Small intestine (tissue), 7 donors: Measurements from ENCODE around the gene CDKL1. TPM values are rescaled to one million over a fixed set of nuclear protein-coding genes. Genes with fewer than 3 reads are reported as not detected.
"Not testable (repeated sequence)": the region's sequence is repeated elsewhere in the genome, so short reads cannot be mapped to it uniquely, and the experiment has no call there.

Experiments used
- DNase-seq, 2 donors: peaks; one replicate each; pipeline versions ENCODE4 v3.0.0 to v3.0.0-alpha.2; 2013
- FAIRE-seq: peaks from 2 replicates; lab custom pipeline; 2012; peaks lifted over from hg19 to GRCh38; lab: Jason Lieb, UNC
- H3K27ac ChIP-seq, 3 donors: one replicate each; pipeline ENCODE4 v1.5.1; 2013; ENCODE audit warnings: low read length in 2 of 3, mild to moderate bottlenecking in 2 of 3, control low read depth in 1 of 3, inconsistent platforms in 1 of 3, low read depth in 1 of 3, moderate library complexity in 1 of 3
- H3K27me3 ChIP-seq, 3 donors: one replicate each; pipeline ENCODE4 v1.6.1; 2013; ENCODE audit warnings: low read length in 3 of 3, inconsistent platforms in 1 of 3; ENCODE audit not compliant: control insufficient read depth in 3 of 3, insufficient read depth in 3 of 3
- H3K36me3 ChIP-seq, 3 donors: one replicate each; pipeline ENCODE4 v1.6.1; 2013; ENCODE audit warnings: low read length in 3 of 3, inconsistent platforms in 1 of 3, low read depth in 1 of 3, mild to moderate bottlenecking in 1 of 3, moderate library complexity in 1 of 3; ENCODE audit not compliant: control insufficient read depth in 3 of 3, insufficient read depth in 2 of 3
- H3K4me1 ChIP-seq, 3 donors: one replicate each; pipeline ENCODE4 v1.6.1; 2013; ENCODE audit warnings: low read length in 2 of 3, inconsistent platforms in 1 of 3, low read depth in 1 of 3, mild to moderate bottlenecking in 1 of 3, moderate library complexity in 1 of 3; ENCODE audit not compliant: control insufficient read depth in 3 of 3, insufficient read depth in 2 of 3
- H3K4me3 ChIP-seq, 3 donors: one replicate each; pipeline ENCODE4 v1.5.1; 2013; ENCODE audit warnings: low read length in 3 of 3, control low read depth in 1 of 3, inconsistent platforms in 1 of 3, low read depth in 1 of 3, mild to moderate bottlenecking in 1 of 3, moderate library complexity in 1 of 3
- H3K9me3 ChIP-seq, 2 donors: one replicate each; pipeline ENCODE4 v1.6.1; 2013; ENCODE audit warnings: low read depth in 1 of 2, low read length in 1 of 2; ENCODE audit not compliant: control insufficient read depth in 2 of 2, insufficient read depth in 1 of 2
- WGBS, 3 donors: extraction: QIAGEN DNeasy Blood & Tissue Kit; methylation state at CpG; one replicate each; pipeline ENCODE4 v1.1.7; 2013; 5-methylcytosine and 5-hydroxymethylcytosine counted together
- polyA plus RNA-seq, 4 donors: library from polyadenylated mRNA; stranded (reverse) in 3 of 4; unstranded in 1 of 4; fragments of 200-250 nt in 3 of 4; fragments of 120-200 nt in 1 of 4; gene quantifications; one replicate each; pipeline versions ENCODE4 v1.2.1 to v1.2.3, GENCODE V29; 2013
- donor health status: healthy with polysubstance abuse.
- donor health status: control.
- donor health status: control.
- donor health status: Bipolar disorder and iron deficiency.
- donor health status: healthy.

Gene CDKL1
- polyA plus RNA-seq, 4 donors, result 4.7 to 8.1 (median 6.0) TPM

- H3K4me3 ChIP-seq, result no peak overlapping the region
- no peaks in the 10 kb centered on the region for H3K27me3 ChIP-seq
- H3K9me3 ChIP-seq, result no peaks in the 10 kb centered on the region
- no peak overlapping the region for H3K27ac ChIP-seq
- peaks cover 0 to 9% (median 3%) of the 10 kb centered on the region in 3 donors for H3K4me1 ChIP-seq
- H3K36me3 ChIP-seq, result peaks cover 0 to 9% (median 3%) of the 10 kb centered on the region in 3 donors
- FAIRE-seq (no peak), DNase-seq (no peak)
- WGBS, 3 donors, result 89 to 97% (median 94%) methylated on average over 3 of the region's 3 CpGs
Observed at GRCh38 chr14:50360093-50360492, 36.6 kb downstream of the CDKL1 start.

- FAIRE-seq (no peak), DNase-seq (no peak)
- Histone ChIP-seq H3K4me3 (no peak overlapping the region), H3K27ac (no peak overlapping the region), H3K4me1 (peaks cover 0 to 8% (median 3%) of the 10 kb centered on the region in 3 donors), H3K36me3 (peaks cover 0 to 9% (median 3%) of the 10 kb centered on the region in 3 donors), H3K9me3 (no peaks in the 10 kb centered on the region), H3K27me3 (no peaks in the 10 kb centered on the region)
- WGBS, 3 donors, result 80 to 87% (median 85%) methylated on average over 5 of the region's 5 CpGs
Observed at GRCh38 chr14:50359631-50360030, 37.0 kb downstream of the CDKL1 start.

- Histone ChIP-seq H3K27ac (no peak overlapping the region), H3K27me3 (no peaks in the 10 kb centered on the region), H3K4me3 (no peak overlapping the region), H3K36me3 (peaks cover 0 to 9% (median 3%) of the 10 kb centered on the region in 3 donors), H3K9me3 (no peaks in the 10 kb centered on the region), H3K4me1 (no peaks in the 10 kb centered on the region)
- DNase-seq, result no peak
- FAIRE-seq, result no peak
- 91 to 99% (median 92%) methylated on average over 4 of the region's 4 CpGs for WGBS, 3 donors
Observed at GRCh38 chr14:50357753-50358395, 38.8 kb downstream of the CDKL1 start.

GRCh38 chr14:50357124-50357523 lies 39.6 kb downstream of the CDKL1 start:
- 81 to 91% (median 88%) methylated on average over 6 of the region's 6 CpGs for WGBS, 3 donors
- Histone ChIP-seq H3K27ac (no peak overlapping the region), H3K27me3 (no peaks in the 10 kb centered on the region), H3K4me3 (no peak overlapping the region), H3K4me1 (no peaks in the 10 kb centered on the region), H3K36me3 (peaks cover 0 to 9% (median 3%) of the 10 kb centered on the region in 3 donors), H3K9me3 (no peaks in the 10 kb centered on the region)
- DNase-seq (no peak), FAIRE-seq (no peak)

GRCh38 chr14:50356283-50356682 lies 40.4 kb downstream of the CDKL1 start:
- not testable (repeated sequence) for DNase-seq, H3K9me3 ChIP-seq, H3K4me3 ChIP-seq, H3K27ac ChIP-seq, H3K27me3 ChIP-seq, FAIRE-seq, H3K36me3 ChIP-seq, H3K4me1 ChIP-seq
- 94 to 98% (median 96%) methylated on average over 3 of the region's 3 CpGs for WGBS, 3 donors

- no peak overlapping the region for H3K4me3 ChIP-seq
- WGBS, 3 donors, result 89 to 96% (median 95%) methylated on average over 1 of the region's 1 CpG
- no peaks in the 10 kb centered on the region for H3K9me3 ChIP-seq
- H3K27me3 ChIP-seq, result no peaks in the 10 kb centered on the region
- no peak for DNase-seq
- no peaks in the 10 kb centered on the region for H3K4me1 ChIP-seq
- peaks cover 0 to 5% (median 5%) of the 10 kb centered on the region in 3 donors for H3K36me3 ChIP-seq
- no peak overlapping the region for H3K27ac ChIP-seq
- no peak for FAIRE-seq
Observed at GRCh38 chr14:50355692-50356091, 41.0 kb downstream of the CDKL1 start.

GRCh38 chr14:50354527-50354926 lies 42.2 kb downstream of the CDKL1 start:
- H3K4me1 ChIP-seq, result no peaks in the 10 kb centered on the region
- no peak overlapping the region for H3K4me3 ChIP-seq
- 43 to 62% (median 57%) methylated on average over 1 of the region's 1 CpG for WGBS, 3 donors
- FAIRE-seq (no peak), DNase-seq (no peak)
- no peak overlapping the region for H3K27ac ChIP-seq
- peaks cover 0 to 5% (median 5%) of the 10 kb centered on the region in 3 donors for H3K36me3 ChIP-seq
- H3K27me3 ChIP-seq, result no peaks in the 10 kb centered on the region
- H3K9me3 ChIP-seq, result no peaks in the 10 kb centered on the region

GRCh38 chr14:50353126-50353525 lies 43.6 kb downstream of the CDKL1 start:
- no peak for FAIRE-seq

GRCh38 chr14:50352584-50352983 lies 44.1 kb downstream of the CDKL1 start:
- no peaks in the 10 kb centered on the region for H3K9me3 ChIP-seq
- no peak for FAIRE-seq
- no peaks in the 10 kb centered on the region for H3K27me3 ChIP-seq
- peaks cover 0 to 2% (median 1%) of the 10 kb centered on the region in 3 donors for H3K36me3 ChIP-seq
- WGBS, 3 donors, result 84 to 93% (median 88%) methylated on average over 4 of the region's 4 CpGs
- no peak overlapping the region for H3K27ac ChIP-seq
- H3K4me1 ChIP-seq, result no peaks in the 10 kb centered on the region
- DNase-seq, result no peak
- no peak overlapping the region for H3K4me3 ChIP-seq

More at GRCh38 chr14:50353126-50353525, 43.6 kb downstream of the CDKL1 start:
- Histone ChIP-seq H3K4me3 (no peak overlapping the region), H3K27me3 (no peaks in the 10 kb centered on the region), H3K36me3 (peaks cover 0 to 5% (median 4%) of the 10 kb centered on the region in 3 donors), H3K27ac (no peak overlapping the region), H3K4me1 (no peaks in the 10 kb centered on the region), H3K9me3 (no peaks in the 10 kb centered on the region)
- DNase-seq, result no peak
- 86 to 91% (median 89%) methylated on average over 4 of the region's 4 CpGs for WGBS, 3 donors
